Measurements from ENCODE around the gene UXT. TPM values are rescaled to one million over a fixed set of nuclear protein-coding genes. Genes with fewer than 3 reads are reported as not detected.

UXT gene
- total RNA-seq (2014; rRNA removed; shearing (Covaris generic)) = 58.4 and 64.5 TPM in 2 replicates
- 134 and 141 TPM in 2 replicates for polyA plus RNA-seq (2016; fragmentation: Nextera tagmentation; extraction: Ambion mirVana)
- long read RNA-seq, transcript UXT-201 (7 exons, 574 nt) = major isoform, 45 of 60 reads
- long read RNA-seq, transcript UXT-202 (6 exons, 701 nt) = minor isoform, 8 of 60 reads
- long read RNA-seq, partial matches to known transcripts = 0 of 60 reads
- long read RNA-seq, other reads (novel, unspliced or antisense) = 7 of 60 reads

- H3K36me3 ChIP-seq (ENCODE audit: insufficient read depth) = no peaks in the 10 kb centered on the region
- Mint-ChIP-seq H3K27ac (peak within 1 kb of the TSS; percentile 99), H3K4me1 (no peaks in the 10 kb centered on the region)
Observed at GRCh38 chrX:47658684-47659420, at the start of gene UXT. TSS of gene UXT (minus strand) at chrX:47659180. CDS start at chrX:47658927, 253 bp downstream.

DNA sequence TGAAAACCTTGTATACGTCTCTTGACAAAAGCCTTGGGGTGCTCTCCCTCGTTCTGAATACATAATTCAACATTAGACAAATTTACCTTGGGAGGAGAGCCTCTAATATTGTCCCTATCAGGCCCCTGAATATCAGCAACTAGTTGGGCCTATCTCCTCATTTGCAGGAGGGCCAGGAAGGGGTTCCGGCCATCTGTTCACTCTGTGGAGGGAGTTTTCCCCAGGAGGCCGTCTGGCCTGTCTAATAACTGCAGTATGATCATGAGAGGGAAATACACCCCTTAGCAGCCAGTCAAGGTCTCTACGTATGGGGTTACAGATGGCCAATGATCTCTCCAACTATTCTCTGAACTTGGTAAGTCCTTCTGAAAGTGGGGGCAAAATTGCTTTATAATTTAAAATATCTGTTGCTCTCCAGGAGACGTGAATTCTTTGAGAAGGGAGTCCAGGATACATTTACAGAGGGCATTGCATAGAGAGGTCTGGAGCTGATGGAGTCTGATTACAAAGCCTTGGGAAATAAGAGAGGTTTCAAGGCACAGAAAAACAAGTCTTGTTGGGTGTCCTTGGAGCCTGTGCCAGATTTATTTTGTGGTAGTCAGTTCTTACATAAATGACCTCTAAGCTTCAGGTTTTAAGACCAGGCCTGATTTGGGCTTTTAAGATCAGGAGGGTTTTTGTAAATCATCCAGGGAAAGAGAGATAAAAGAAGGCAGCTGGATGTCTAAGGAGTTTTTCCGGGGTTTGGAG, 48.2 kb upstream of the UXT start:
- Mint-ChIP-seq H3K9me3 (no peaks in the 10 kb centered on the region), H3K27ac (no peak overlapping the region), H3K4me1 (peaks cover 12% of the 10 kb centered on the region; the same call in 2 of the 3 replicates), H3K36me3 (ENCODE audit: low read depth) (no peaks in the 10 kb centered on the region), H3K4me3 (no peak overlapping the region), H3K27me3 (ENCODE audit: insufficient read depth, low read depth, poor library complexity) (no peaks in the 10 kb centered on the region)
- DNase-seq (ENCODE audit: low spot score) (no peak), ATAC-seq (no peak)
- H3K27ac ChIP-seq (ENCODE audit: low read depth) = no peak overlapping the region
- H3K4me1 ChIP-seq (ENCODE audit: insufficient read depth) = no peaks in the 10 kb centered on the region
- H3K27me3 ChIP-seq (ENCODE audit: insufficient read depth) = no peaks in the 10 kb centered on the region
- H3K4me2 ChIP-seq = no peak overlapping the region
- no peak overlapping the region for H3K4me3 ChIP-seq
- H3F3A ChIP-seq (replicated peaks; ENCODE audit: low read depth) = no peaks in the 10 kb centered on the region
- H3K36me3 ChIP-seq (ENCODE audit: insufficient read depth) = no peaks in the 10 kb centered on the region
- no peaks in the 10 kb centered on the region for H3K9me2 ChIP-seq (ENCODE audit: insufficient read depth)
- no peaks in the 10 kb centered on the region for H4K20me1 ChIP-seq (replicated peaks; ENCODE audit: insufficient read depth)
- H2AFZ ChIP-seq = no peak overlapping the region; the same call in 1 of the 2 replicates
- no peaks in the 10 kb centered on the region for H3K79me2 ChIP-seq (replicated peaks; ENCODE audit: insufficient read depth)
- TF ChIP-seq JUNB (IDR thresholded peaks at IDR 0.05; ENCODE audit: unreplicated experiment) (no peak), ZNF331 (CRISPR knock-in tag; IDR thresholded peaks at IDR 0.05; ENCODE audit: low read depth) (no peak), ZNF114 (CRISPR knock-in tag; IDR thresholded peaks at IDR 0.05) (no peak), CTCF (conservative IDR thresholded peaks at IDR 0.05; ENCODE audit: low read depth in 2 of 2) (no peak), EZH2 (IDR thresholded peaks at IDR 0.05; ENCODE audit: low read depth, unreplicated experiment) (no peak), CREB1 (CRISPR knock-in tag; IDR thresholded peaks at IDR 0.05; ENCODE audit: low read depth) (no peak)
- TF ChIP-seq, protein P1, sequence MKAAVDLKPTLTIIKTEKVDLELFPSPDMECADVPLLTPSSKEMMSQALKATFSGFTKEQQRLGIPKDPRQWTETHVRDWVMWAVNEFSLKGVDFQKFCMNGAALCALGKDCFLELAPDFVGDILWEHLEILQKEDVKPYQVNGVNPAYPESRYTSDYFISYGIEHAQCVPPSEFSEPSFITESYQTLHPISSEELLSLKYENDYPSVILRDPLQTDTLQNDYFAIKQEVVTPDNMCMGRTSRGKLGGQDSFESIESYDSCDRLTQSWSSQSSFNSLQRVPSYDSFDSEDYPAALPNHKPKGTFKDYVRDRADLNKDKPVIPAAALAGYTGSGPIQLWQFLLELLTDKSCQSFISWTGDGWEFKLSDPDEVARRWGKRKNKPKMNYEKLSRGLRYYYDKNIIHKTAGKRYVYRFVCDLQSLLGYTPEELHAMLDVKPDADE (IDR thresholded peaks at IDR 0.05) = no peak
- TF ChIP-seq, protein P2, sequence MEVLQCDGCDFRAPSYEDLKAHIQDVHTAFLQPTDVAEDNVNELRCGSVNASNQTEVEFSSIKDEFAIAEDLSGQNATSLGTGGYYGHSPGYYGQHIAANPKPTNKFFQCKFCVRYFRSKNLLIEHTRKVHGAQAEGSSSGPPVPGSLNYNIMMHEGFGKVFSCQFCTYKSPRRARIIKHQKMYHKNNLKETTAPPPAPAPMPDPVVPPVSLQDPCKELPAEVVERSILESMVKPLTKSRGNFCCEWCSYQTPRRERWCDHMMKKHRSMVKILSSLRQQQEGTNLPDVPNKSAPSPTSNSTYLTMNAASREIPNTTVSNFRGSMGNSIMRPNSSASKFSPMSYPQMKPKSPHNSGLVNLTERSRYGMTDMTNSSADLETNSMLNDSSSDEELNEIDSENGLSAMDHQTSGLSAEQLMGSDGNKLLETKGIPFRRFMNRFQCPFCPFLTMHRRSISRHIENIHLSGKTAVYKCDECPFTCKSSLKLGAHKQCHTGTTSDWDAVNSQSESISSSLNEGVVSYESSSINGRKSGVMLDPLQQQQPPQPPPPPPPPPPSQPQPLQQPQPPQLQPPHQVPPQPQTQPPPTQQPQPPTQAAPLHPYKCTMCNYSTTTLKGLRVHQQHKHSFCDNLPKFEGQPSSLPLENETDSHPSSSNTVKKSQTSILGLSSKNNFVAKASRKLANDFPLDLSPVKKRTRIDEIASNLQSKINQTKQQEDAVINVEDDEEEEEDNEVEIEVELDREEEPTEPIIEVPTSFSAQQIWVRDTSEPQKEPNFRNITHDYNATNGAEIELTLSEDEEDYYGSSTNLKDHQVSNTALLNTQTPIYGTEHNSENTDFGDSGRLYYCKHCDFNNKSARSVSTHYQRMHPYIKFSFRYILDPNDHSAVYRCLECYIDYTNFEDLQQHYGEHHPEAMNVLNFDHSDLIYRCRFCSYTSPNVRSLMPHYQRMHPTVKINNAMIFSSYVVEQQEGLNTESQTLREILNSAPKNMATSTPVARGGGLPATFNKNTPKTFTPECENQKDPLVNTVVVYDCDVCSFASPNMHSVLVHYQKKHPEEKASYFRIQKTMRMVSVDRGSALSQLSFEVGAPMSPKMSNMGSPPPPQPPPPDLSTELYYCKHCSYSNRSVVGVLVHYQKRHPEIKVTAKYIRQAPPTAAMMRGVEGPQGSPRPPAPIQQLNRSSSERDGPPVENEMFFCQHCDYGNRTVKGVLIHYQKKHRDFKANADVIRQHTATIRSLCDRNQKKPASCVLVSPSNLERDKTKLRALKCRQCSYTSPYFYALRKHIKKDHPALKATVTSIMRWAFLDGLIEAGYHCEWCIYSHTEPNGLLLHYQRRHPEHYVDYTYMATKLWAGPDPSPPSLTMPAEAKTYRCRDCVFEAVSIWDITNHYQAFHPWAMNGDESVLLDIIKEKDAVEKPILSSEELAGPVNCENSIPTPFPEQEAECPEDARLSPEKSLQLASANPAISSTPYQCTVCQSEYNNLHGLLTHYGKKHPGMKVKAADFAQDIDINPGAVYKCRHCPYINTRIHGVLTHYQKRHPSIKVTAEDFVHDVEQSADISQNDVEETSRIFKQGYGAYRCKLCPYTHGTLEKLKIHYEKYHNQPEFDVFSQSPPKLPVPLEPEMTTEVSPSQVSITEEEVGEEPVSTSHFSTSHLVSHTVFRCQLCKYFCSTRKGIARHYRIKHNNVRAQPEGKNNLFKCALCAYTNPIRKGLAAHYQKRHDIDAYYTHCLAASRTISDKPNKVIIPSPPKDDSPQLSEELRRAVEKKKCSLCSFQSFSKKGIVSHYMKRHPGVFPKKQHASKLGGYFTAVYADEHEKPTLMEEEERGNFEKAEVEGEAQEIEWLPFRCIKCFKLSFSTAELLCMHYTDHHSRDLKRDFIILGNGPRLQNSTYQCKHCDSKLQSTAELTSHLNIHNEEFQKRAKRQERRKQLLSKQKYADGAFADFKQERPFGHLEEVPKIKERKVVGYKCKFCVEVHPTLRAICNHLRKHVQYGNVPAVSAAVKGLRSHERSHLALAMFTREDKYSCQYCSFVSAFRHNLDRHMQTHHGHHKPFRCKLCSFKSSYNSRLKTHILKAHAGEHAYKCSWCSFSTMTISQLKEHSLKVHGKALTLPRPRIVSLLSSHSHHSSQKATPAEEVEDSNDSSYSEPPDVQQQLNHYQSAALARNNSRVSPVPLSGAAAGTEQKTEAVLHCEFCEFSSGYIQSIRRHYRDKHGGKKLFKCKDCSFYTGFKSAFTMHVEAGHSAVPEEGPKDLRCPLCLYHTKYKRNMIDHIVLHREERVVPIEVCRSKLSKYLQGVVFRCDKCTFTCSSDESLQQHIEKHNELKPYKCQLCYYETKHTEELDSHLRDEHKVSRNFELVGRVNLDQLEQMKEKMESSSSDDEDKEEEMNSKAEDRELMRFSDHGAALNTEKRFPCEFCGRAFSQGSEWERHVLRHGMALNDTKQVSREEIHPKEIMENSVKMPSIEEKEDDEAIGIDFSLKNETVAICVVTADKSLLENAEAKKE (CRISPR knock-in tag; IDR thresholded peaks at IDR 0.05) = no peak

More at GRCh38 chrX:47658684-47659420, at the start of gene UXT:
- peaks cover 5% of the 10 kb centered on the region; the same call in 1 of the 2 replicates for H3K79me2 ChIP-seq (replicated peaks; ENCODE audit: insufficient read depth)
- H3K27ac ChIP-seq (ENCODE audit: low read depth) = peak within 1 kb of the TSS; percentile 98
- peak within 1 kb of the TSS; percentile 91 for H3K4me3 Mint-ChIP-seq
- no peak within 1 kb of the TSS for H2AFZ ChIP-seq
- peaks cover 28% of the 10 kb centered on the region for H3K36me3 Mint-ChIP-seq (ENCODE audit: low read depth)
- no peaks in the 10 kb centered on the region for H3K9me2 ChIP-seq (ENCODE audit: insufficient read depth)
- H3K4me3 ChIP-seq = peak within 1 kb of the TSS; percentile 69
- H3K27me3 ChIP-seq (ENCODE audit: insufficient read depth) = peaks cover 12% of the 10 kb centered on the region; the same call in 1 of the 2 replicates
- peaks cover 7% of the 10 kb centered on the region; the same call in 2 of the 3 replicates for H3K9me3 Mint-ChIP-seq
- H3F3A ChIP-seq (replicated peaks; ENCODE audit: low read depth) = no peaks in the 10 kb centered on the region
- H3K27me3 Mint-ChIP-seq (ENCODE audit: insufficient read depth, low read depth, poor library complexity) = peaks cover 9% of the 10 kb centered on the region
- ATAC-seq = peak; percentile 96
- no peaks in the 10 kb centered on the region; the same call in 1 of the 2 replicates for H3K4me1 ChIP-seq (ENCODE audit: insufficient read depth)
- no peaks in the 10 kb centered on the region for H4K20me1 ChIP-seq (replicated peaks; ENCODE audit: insufficient read depth)
- peak; percentile 95 for DNase-seq (ENCODE audit: low spot score)
- TF ChIP-seq CREB1 (CRISPR knock-in tag; IDR thresholded peaks at IDR 0.05; ENCODE audit: low read depth) = peak; percentile 93
- no peak for TF ChIP-seq EZH2 (IDR thresholded peaks at IDR 0.05; ENCODE audit: low read depth, unreplicated experiment)
- TF ChIP-seq POLR2AphosphoS5 (IDR thresholded peaks at IDR 0.05; ENCODE audit: low read depth) = 0 out of 2 replicates have a peak, but pooled peaks have one; percentile 49
- H3K4me2 ChIP-seq = peak within 1 kb of the TSS; percentile 81
